Gastroesophageal sphincter (tissue), 4 donors: ENCODE results near the gene KRT8. TPM values are rescaled to one million over a fixed set of nuclear protein-coding genes. Genes with fewer than 3 reads are reported as not detected.
A peak's percentile ranks its signal among the peaks of the same experiment; 100 is the strongest.

Source experiments
- ATAC-seq: fragments of 150-250 bp; one replicate; pipeline ENCODE4 v1.9.1; 2016; ENCODE audit warnings: mild to moderate bottlenecking, moderate library complexity
- H3K27ac ChIP-seq, 4 donors: fragments of 200-600 bp; sonication (generic) in 3 of 4; 1 replicate in 3 of 4; 2 replicates in 1 of 4; pipeline ENCODE4 v1.5.1; 2016 to 2019
- H3K27me3 ChIP-seq: fragments of 200-600 bp; sonication (generic); one replicate; pipeline ENCODE4 v1.5.1; 2019
- H3K36me3 ChIP-seq, 2 donors: fragments of 200-600 bp; sonication (generic); one replicate each; pipeline ENCODE4 v1.5.1; 2019; ENCODE audit warnings: control low read depth in 1 of 2
- H3K4me1 ChIP-seq, 3 donors: fragments of 200-600 bp; sonication (generic); 1 replicate in 2 of 3; 2 replicates in 1 of 3; pipeline ENCODE4 v1.5.1; 2016 to 2019; ENCODE audit warnings: control low read depth in 2 of 3
- H3K4me3 ChIP-seq, 2 donors: fragments of 200-600 bp; sonication (generic); one replicate each; pipeline ENCODE4 v1.5.1; 2019; ENCODE audit warnings: mild to moderate bottlenecking in 1 of 2, moderate library complexity in 1 of 2
- H3K9me3 ChIP-seq, 3 donors: fragments of 200-600 bp; sonication (generic); one replicate each; pipeline ENCODE4 v1.5.1; 2017 to 2019; ENCODE audit warnings: control low read depth in 2 of 3
- CTCF ChIP-seq, 4 experiments: fragments of 200-600 bp in 2 of 4; fragments of 450-650 bp in 2 of 4; sonication (generic) in 1 of 4; IDR thresholded peaks; one replicate each; pipeline ENCODE4 v1.5.1; 2017 to 2019; ENCODE audit warnings: antibody characterized with exemption in 4 of 4, mild to moderate bottlenecking in 2 of 4, moderate library complexity in 2 of 4
- EP300 ChIP-seq: sonication (generic); formaldehyde crosslinking; IDR thresholded peaks from one replicate; pipeline ENCODE4 v1.6.1; 2017; ENCODE audit warnings: antibody characterized with exemption, mild to moderate bottlenecking
- POLR2A ChIP-seq, 2 donors: fragments of 450-650 bp; IDR thresholded peaks; one replicate each; pipeline ENCODE4 v1.6.1; 2017; ENCODE audit warnings: antibody characterized with exemption in 2 of 2, mild to moderate bottlenecking in 2 of 2, moderate library complexity in 1 of 2
- POLR2AphosphoS5 ChIP-seq: sonication (generic); formaldehyde crosslinking; IDR thresholded peaks from one replicate; pipeline ENCODE4 v1.6.1; 2017; ENCODE audit warnings: antibody characterized with exemption
- WGBS, 2 donors: methylation state at CpG; one replicate each; pipeline ENCODE4 v1.1.5; 2018; ENCODE audit warnings: low coverage in 1 of 2; 5-methylcytosine and 5-hydroxymethylcytosine counted together
- total RNA-seq, 4 donors: library from RNA; depleted of rRNA; stranded (reverse); fragments of >200 nt; gene quantifications; one replicate each; pipeline ENCODE4 v1.1.0, GENCODE V29; 2016

The KRT8 gene
- total RNA-seq, 4 donors from 2014 or later: 72.0 to 565 (median 255) TPM

DNA sequence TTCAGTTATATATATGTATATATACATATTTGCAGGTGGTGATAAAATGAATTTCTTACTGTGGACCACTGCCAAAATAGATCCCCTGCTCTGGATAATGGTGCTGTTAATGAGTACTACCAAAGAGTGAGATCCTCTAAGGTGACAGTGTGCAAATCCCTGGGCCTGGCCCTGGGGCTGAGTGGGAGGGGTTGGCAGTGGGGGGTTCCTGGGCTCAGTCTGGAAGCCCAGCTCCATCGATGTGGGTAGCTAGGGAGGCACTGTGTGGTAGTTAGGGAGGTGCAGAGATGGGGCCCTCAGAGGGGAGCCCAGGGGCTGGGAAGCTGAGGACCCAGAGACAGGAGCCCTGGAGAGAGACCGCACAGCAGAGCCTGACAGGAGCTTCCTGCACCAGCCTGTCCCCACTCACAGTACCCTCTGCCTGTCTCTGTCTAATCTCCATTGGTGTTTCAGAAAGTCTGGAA, 9.1 kb downstream of the KRT8 start:
- H3K4me3 ChIP-seq: no peak overlapping the region
- peak overlapping the region in 1 of 4 donors; percentile 32 for H3K27ac ChIP-seq
- H3K9me3 ChIP-seq: no peaks in the 10 kb centered on the region
- ATAC-seq: no peak
- peaks cover 0 to 40% of the 10 kb centered on the region in 2 donors for H3K36me3 ChIP-seq
- no peaks in the 10 kb centered on the region for H3K27me3 ChIP-seq
- peaks cover 0 to 22% (median 0%) of the 10 kb centered on the region in 3 donors for H3K4me1 ChIP-seq
- WGBS, 2 donors: no CpG with 5 or more reads among the region's 2 CpGs
- no peak for TF ChIP-seq POLR2A (IDR thresholded peaks at IDR 0.05)
- TF ChIP-seq EP300: no peak
- TF ChIP-seq CTCF (IDR thresholded peaks at IDR 0.05): no peak
- TF ChIP-seq POLR2AphosphoS5: no peak

- no peaks in the 10 kb centered on the region for H3K9me3 ChIP-seq
- ATAC-seq: no peak
- peaks cover 0 to 12% of the 10 kb centered on the region in 2 donors for H3K36me3 ChIP-seq
- no peaks in the 10 kb centered on the region for H3K27me3 ChIP-seq
- no peak overlapping the region for H3K27ac ChIP-seq
- no peak for TF ChIP-seq CTCF (IDR thresholded peaks at IDR 0.05)
- TF ChIP-seq POLR2AphosphoS5: no peak
- no peak for TF ChIP-seq POLR2A (IDR thresholded peaks at IDR 0.05)
- TF ChIP-seq EP300: no peak
- H3K4me3 ChIP-seq: no peak overlapping the region
- H3K4me1 ChIP-seq: peaks cover 0 to 22% (median 0%) of the 10 kb centered on the region in 3 donors
Observed at GRCh38 chr12:52892974-52893373, 11.9 kb downstream of the KRT8 start.

DNA sequence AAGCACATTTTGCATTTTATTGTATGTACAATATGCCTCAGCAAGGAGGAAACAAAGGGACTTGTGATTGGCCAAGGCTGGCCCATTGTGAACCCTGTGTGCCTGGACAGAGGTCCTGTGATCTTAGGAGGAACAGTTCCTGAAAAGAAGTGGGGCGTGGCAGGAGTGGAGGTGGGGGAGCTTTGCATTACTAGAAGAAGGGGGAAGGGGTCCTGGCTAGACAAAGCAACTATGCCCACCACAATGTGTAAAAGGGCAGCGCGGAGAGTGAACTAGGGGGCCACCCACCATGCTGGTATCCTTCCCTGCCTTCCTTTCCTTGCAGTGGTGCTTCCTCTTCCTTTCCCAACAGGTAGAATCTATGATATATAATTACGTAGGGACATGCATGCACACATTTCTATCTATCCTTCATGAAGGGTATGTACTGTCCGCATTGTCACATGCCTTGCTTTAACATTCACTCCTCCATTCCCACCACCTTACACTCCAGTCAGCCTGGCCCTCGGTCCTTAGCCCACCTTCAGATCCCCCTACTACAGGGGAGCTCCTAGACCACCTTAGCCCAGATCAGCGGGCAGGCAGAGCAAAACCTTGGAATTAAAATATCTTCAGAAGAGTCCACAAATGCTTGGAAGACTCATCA, 12.5 kb downstream of the KRT8 start:
- TF ChIP-seq POLR2A (IDR thresholded peaks at IDR 0.05) (no peak), CTCF (IDR thresholded peaks at IDR 0.05) (no peak), POLR2AphosphoS5 (no peak)
- H3K36me3 ChIP-seq: peaks cover 0 to 5% of the 10 kb centered on the region in 2 donors
- H3K4me3 ChIP-seq: no peak overlapping the region
- ATAC-seq: no peak
- WGBS, 2 donors: 82 to 85% methylated on average over 3 to 6 of the region's 7 CpGs
- no peak overlapping the region for H3K27ac ChIP-seq
- no peaks in the 10 kb centered on the region for H3K27me3 ChIP-seq
- H3K4me1 ChIP-seq: peaks cover 0 to 20% (median 0%) of the 10 kb centered on the region in 3 donors
- no peaks in the 10 kb centered on the region for H3K9me3 ChIP-seq

DNA sequence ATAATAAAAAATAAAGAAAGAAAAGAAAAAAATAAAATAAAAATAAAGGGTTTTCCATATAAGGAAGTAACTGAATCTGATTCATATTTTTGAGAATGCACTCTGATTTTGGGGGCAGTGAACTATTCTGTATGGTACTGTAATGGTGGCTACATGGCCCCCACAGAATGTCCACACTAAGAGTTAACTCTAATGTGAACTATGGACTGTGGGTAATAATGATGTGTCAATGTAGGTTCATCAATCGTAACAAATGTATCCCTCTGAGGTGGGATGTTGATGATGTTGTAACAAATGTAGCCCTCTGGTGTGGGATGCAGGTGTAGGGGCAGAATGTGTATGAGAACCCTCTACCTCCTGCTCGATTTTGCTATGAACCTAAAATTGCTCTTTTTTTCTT, 13.8 kb downstream of the KRT8 start:
- ATAC-seq: no peak
- 45 to 46% methylated on average over 2 of the region's 2 CpGs for WGBS, 2 donors

More for the DNA sequence above, 13.8 kb downstream of the KRT8 start:
- H3K36me3 ChIP-seq: no peaks in the 10 kb centered on the region
- H3K9me3 ChIP-seq: no peaks in the 10 kb centered on the region
- no peak overlapping the region for H3K4me3 ChIP-seq
- peaks cover 0 to 7% (median 0%) of the 10 kb centered on the region in 3 donors for H3K4me1 ChIP-seq
- H3K27me3 ChIP-seq: no peaks in the 10 kb centered on the region
- H3K27ac ChIP-seq: no peak overlapping the region
- TF ChIP-seq POLR2AphosphoS5 (no peak), EP300 (no peak), CTCF (IDR thresholded peaks at IDR 0.05) (no peak), POLR2A (IDR thresholded peaks at IDR 0.05) (no peak)
